Keratinocyte (primary cell): Measurements from ENCODE around the gene CLRN3. TPM values are rescaled to one million over a fixed set of nuclear protein-coding genes. Genes with fewer than 3 reads are reported as not detected.

ENCODE experiments used
- DNase-seq: peaks from one replicate; pipeline ENCODE4 v3.0.0-alpha.2; 2011; ENCODE audit warnings: low read depth, missing footprints, low spot score
- FAIRE-seq: peaks from 2 replicates; lab custom pipeline; 2011; peaks lifted over from hg19 to GRCh38; lab: Jason Lieb, UNC
- H2AFZ ChIP-seq: 2 replicates; pipeline ENCODE4 v1.6.0; 2012; ENCODE audit warnings: low read length, control low read depth, inconsistent platforms; ENCODE audit not compliant: control insufficient read depth
- H3K27ac ChIP-seq: 2 replicates; pipeline ENCODE4 v1.5.1; 2011; ENCODE audit warnings: low read length; ENCODE audit not compliant: control insufficient read depth, insufficient read depth
- H3K27me3 ChIP-seq: 3 replicates; pipeline ENCODE4 v1.6.0; 2011; ENCODE audit warnings: low read length; ENCODE audit not compliant: control insufficient read depth, insufficient read depth; ENCODE audit errors: extremely low read depth
- H3K36me3 ChIP-seq, 2 experiments: 2 replicates in 1 of 2; 3 replicates in 1 of 2; pipeline ENCODE4 v1.5.1; 2011; ENCODE audit warnings: low read length in 2 of 2, mild to moderate bottlenecking in 1 of 2; ENCODE audit not compliant: control insufficient read depth in 2 of 2, insufficient read depth in 2 of 2; ENCODE audit errors: extremely low read depth in 1 of 2
- H3K4me1 ChIP-seq: 3 replicates; pipeline ENCODE4 v1.5.1; 2011; ENCODE audit warnings: low read length; ENCODE audit not compliant: control insufficient read depth, insufficient read depth; ENCODE audit errors: extremely low read depth
- H3K4me2 ChIP-seq: 3 replicates; pipeline ENCODE4 v1.6.0; 2011; ENCODE audit warnings: low read depth, low read length; ENCODE audit not compliant: control insufficient read depth, insufficient read depth; ENCODE audit errors: extremely low read depth
- H3K4me3 ChIP-seq, 3 experiments: fragments of 200-600 bp in 1 of 3; sonication (generic) in 1 of 3; 2 replicates in 2 of 3; 3 replicates in 1 of 3; pipeline ENCODE4 v1.5.1; 2011 to 2016; ENCODE audit warnings: low read length in 3 of 3, mild to moderate bottlenecking in 3 of 3, control low read depth in 2 of 3, inconsistent platforms in 1 of 3, low read depth in 1 of 3, mixed read lengths in 1 of 3, mixed run types in 1 of 3, moderate library complexity in 1 of 3; ENCODE audit not compliant: control insufficient read depth in 2 of 3, insufficient read depth in 2 of 3; ENCODE audit errors: extremely low read depth in 1 of 3
- H3K79me2 ChIP-seq: 2 replicates; pipeline ENCODE4 v1.6.0; 2012; ENCODE audit warnings: low read length; ENCODE audit not compliant: control insufficient read depth, insufficient read depth
- H3K9ac ChIP-seq: 3 replicates; pipeline ENCODE4 v1.6.0; 2011; ENCODE audit warnings: low read length; ENCODE audit not compliant: control insufficient read depth, insufficient read depth; ENCODE audit errors: extremely low read depth
- H3K9me1 ChIP-seq: 3 replicates; pipeline ENCODE4 v1.6.0; 2011; ENCODE audit warnings: low read length; ENCODE audit not compliant: control insufficient read depth, insufficient read depth; ENCODE audit errors: extremely low read depth
- H3K9me3 ChIP-seq: 2 replicates; pipeline ENCODE4 v1.5.1; 2012; ENCODE audit warnings: low read depth, low read length; ENCODE audit not compliant: control insufficient read depth
- H4K20me1 ChIP-seq: 3 replicates; pipeline ENCODE4 v1.6.0; 2011; ENCODE audit warnings: low read length; ENCODE audit not compliant: control insufficient read depth, insufficient read depth; ENCODE audit errors: extremely low read depth
- EZH2 ChIP-seq: IDR thresholded peaks from one replicate; pipeline ENCODE4 v1.6.1; 2012; ENCODE audit warnings: inconsistent platforms, mild to moderate bottlenecking, low read length, moderate library complexity
- dilution Hi-C: fragments of 300-500 bp; cut with MboI; formaldehyde crosslinking; loops from one replicate; pipeline ENCODE4 v1.7.0; 2020; ENCODE audit warnings: low sequenced_read_pairs; ENCODE audit not compliant: extremely low pct_ligation_motif_present
- polyA plus RNA-seq, 5 experiments: library from polyadenylated mRNA; depleted of rRNA in 3 of 5; stranded (reverse) in 3 of 5; stranded (forward) in 1 of 5; unstranded in 1 of 5; fragments of >200 nt; gene quantifications; 1 replicate in 1 of 5; 2 replicates in 3 of 5; 3 replicates in 1 of 5; pipeline versions ENCODE4 v1.2.1 to v1.2.3, GENCODE V29; 2011 to 2012; ENCODE audit warnings: missing spikeins in 2 of 5, low read depth in 1 of 5, low replicate concordance in 1 of 5
- TF ChIP-seq, protein P1 (sequence below), 3 experiments: IDR thresholded peaks in 1 of 3; conservative IDR thresholded peaks in 1 of 3; optimal IDR thresholded peaks in 1 of 3; 2 replicates in 2 of 3; 3 replicates in 1 of 3; pipeline versions ENCODE3 to v1.5.1; 2011; ENCODE audit warnings: low read length in 3 of 3, mild to moderate bottlenecking in 3 of 3, moderate library complexity in 2 of 3, control low read depth in 1 of 3, inconsistent platforms in 1 of 3; ENCODE audit not compliant: insufficient read depth in 2 of 3; ENCODE audit errors: extremely low read depth in 1 of 3

The CLRN3 gene
- polyA plus RNA-seq, 1 donor (not counting 4 experiments of a cell fraction or from before 2014, with no cell fraction given): not detected

- H3K27me3 ChIP-seq: no peaks in the 10 kb centered on the region
- DNase-seq: no peak
- H3K79me2 ChIP-seq: no peaks in the 10 kb centered on the region
- H3K4me1 ChIP-seq: peaks cover 4% of the 10 kb centered on the region
- H3K9ac ChIP-seq: no peak overlapping the region
- no peak overlapping the region for H3K4me2 ChIP-seq
- H3K27ac ChIP-seq: no peak overlapping the region
- peaks cover 4% of the 10 kb centered on the region for H3K9me1 ChIP-seq
- TF ChIP-seq, protein P1, sequence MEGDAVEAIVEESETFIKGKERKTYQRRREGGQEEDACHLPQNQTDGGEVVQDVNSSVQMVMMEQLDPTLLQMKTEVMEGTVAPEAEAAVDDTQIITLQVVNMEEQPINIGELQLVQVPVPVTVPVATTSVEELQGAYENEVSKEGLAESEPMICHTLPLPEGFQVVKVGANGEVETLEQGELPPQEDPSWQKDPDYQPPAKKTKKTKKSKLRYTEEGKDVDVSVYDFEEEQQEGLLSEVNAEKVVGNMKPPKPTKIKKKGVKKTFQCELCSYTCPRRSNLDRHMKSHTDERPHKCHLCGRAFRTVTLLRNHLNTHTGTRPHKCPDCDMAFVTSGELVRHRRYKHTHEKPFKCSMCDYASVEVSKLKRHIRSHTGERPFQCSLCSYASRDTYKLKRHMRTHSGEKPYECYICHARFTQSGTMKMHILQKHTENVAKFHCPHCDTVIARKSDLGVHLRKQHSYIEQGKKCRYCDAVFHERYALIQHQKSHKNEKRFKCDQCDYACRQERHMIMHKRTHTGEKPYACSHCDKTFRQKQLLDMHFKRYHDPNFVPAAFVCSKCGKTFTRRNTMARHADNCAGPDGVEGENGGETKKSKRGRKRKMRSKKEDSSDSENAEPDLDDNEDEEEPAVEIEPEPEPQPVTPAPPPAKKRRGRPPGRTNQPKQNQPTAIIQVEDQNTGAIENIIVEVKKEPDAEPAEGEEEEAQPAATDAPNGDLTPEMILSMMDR (optimal IDR thresholded peaks at IDR 0.05 in 1 of 3, IDR thresholded peaks at IDR 0.05 in 1 of 3, conservative IDR thresholded peaks at IDR 0.05 in 1 of 3; ENCODE audit: extremely low read depth in 1 of 3, insufficient read depth in 2 of 3, low read length in 3 of 3): no peak
- TF ChIP-seq EZH2: no peak
- H3K36me3 ChIP-seq: no peaks in the 10 kb centered on the region
- H4K20me1 ChIP-seq: no peaks in the 10 kb centered on the region
- peak; percentile 44 for FAIRE-seq
- dilution Hi-C loops: no loop called here
- H2AFZ ChIP-seq: no peak overlapping the region
- H3K9me3 ChIP-seq: peaks cover 10% of the 10 kb centered on the region
- no peak overlapping the region for H3K4me3 ChIP-seq
Measured at GRCh38 chr10:127937069-127937468, 44.3 kb upstream of the CLRN3 start.

- H3K4me2 ChIP-seq: no peak overlapping the region
- no peak overlapping the region for H3K4me3 ChIP-seq
- H3K36me3 ChIP-seq: no peaks in the 10 kb centered on the region
- H4K20me1 ChIP-seq: no peaks in the 10 kb centered on the region
- dilution Hi-C loops: no loop called here
- no peak overlapping the region for H3K27ac ChIP-seq
- H3K4me1 ChIP-seq: peaks cover 4% of the 10 kb centered on the region
- H3K9me1 ChIP-seq: peaks cover 4% of the 10 kb centered on the region
- FAIRE-seq (no peak), DNase-seq (no peak)
- TF ChIP-seq, protein P1 (optimal IDR thresholded peaks at IDR 0.05 in 1 of 3, IDR thresholded peaks at IDR 0.05 in 1 of 3, conservative IDR thresholded peaks at IDR 0.05 in 1 of 3; ENCODE audit: extremely low read depth in 1 of 3, insufficient read depth in 2 of 3, low read length in 3 of 3): no peak
- TF ChIP-seq EZH2: no peak
- no peak overlapping the region for H2AFZ ChIP-seq
- no peak overlapping the region for H3K9ac ChIP-seq
- no peaks in the 10 kb centered on the region for H3K79me2 ChIP-seq
- peaks cover 6% of the 10 kb centered on the region for H3K9me3 ChIP-seq
- H3K27me3 ChIP-seq: no peaks in the 10 kb centered on the region
Measured at GRCh38 chr10:127935071-127935561, 42.4 kb upstream of the CLRN3 start.
